Activated CD4-positive, alpha-beta T cell treated with anti-CD3 and anti-CD28 coated beads, Interleukin-2, amount 10 ng/mL, durations not matched to agents 24 days and 14 days (primary cell): ENCODE data around the gene TRIM74. TPM values are rescaled to one million over a fixed set of nuclear protein-coding genes. Genes with fewer than 3 reads are reported as not detected.

Source experiments
- total RNA-seq: library from RNA; stranded (reverse); gene quantifications from 2 replicates; pipeline ENCODE4 v1.2.3, GENCODE V29; 2022

Gene TRIM74
- total RNA-seq, 1 donor from 2014 or later = 2.1 TPM

Other genes with a start within 250 kb of the TRIM74 start
- 3.3 and 4.2 TPM in 2 replicates for gene TYW1B, start 141.3 kb downstream of the TRIM74 start, total RNA-seq
- 69.7 and 70.2 TPM in 2 replicates for gene POM121, start 44.4 kb downstream of the TRIM74 start, total RNA-seq
- gene SPDYE8, start 60.3 kb upstream of the TRIM74 start, total RNA-seq = not detected in 2 replicates
- gene SPDYE11, start 88.4 kb upstream of the TRIM74 start, total RNA-seq = not detected in 2 replicates
- gene SPDYE9, start 116.6 kb upstream of the TRIM74 start, total RNA-seq = not detected in 2 replicates